Measurements from ENCODE around the gene FRMD4A.

Gene FRMD4A

DNA sequence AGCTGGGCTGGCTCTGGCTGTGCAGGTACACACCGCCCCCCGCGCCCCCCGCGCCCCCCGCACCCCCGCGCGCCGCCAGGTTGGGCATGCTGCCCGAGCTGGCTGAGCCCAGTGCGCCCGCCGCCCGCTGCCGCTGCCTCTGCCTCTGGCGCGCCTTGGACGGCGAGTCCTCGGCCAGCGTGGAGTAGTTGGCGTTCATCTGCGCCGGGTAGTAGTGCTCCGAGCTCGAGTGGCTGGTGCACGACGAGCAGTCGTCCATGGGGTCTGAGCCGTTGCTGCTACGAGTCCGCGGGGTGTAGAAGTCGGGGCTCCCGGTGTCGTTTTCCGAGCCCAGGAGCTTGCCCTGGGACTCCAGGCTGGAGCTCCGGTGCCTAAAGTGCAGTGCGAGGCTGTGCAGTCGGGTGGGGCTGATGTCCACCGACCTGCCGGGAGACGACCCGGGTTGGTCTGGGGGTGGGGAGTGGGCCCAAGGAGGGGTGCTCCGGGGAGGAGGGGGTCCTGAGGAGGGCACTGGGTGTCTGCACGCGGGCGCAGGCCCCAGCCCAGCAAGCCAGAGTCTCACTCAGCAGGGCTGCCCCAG lies 673.5 kb downstream of the FRMD4A start:
- DNase-seq = no peak

DNA sequence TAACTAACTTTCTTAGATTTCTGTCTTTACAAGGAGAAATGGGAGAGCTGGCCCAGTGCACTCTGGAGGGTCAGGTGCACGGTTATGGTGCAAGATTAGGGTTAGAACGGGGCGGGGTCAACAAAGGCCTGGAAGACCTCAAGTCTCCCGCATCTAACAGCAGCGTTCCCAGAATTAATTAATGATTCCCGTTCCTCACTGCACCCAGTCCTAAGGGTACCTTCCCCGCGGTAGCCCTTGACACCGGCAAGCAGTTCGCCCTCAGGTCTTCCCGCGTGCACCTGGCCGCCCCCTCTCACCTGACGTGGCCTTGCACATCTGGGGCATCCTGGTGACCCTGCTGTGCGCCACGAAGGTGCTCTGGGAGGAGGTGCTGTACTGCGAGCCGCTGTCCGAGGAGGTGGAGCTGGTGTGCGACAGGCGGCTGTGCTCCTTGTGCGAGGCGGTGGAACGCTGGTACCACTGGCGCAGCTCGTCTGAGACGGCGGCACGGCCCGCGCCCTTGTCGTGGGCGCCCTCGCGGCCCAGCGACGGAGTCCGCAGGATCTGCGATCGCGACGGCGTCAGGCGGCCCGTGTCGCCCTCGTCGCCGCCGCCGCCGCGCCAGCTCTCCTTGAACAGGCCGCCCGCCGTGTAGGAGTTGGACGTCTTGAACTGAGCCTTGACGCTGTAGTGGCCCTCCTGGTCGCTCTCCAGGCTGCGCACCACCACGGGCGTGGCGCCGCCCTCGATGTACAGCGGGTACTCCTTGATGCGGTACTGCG lies 674.2 kb downstream of the FRMD4A start:
- DNase-seq = no peak

DNA sequence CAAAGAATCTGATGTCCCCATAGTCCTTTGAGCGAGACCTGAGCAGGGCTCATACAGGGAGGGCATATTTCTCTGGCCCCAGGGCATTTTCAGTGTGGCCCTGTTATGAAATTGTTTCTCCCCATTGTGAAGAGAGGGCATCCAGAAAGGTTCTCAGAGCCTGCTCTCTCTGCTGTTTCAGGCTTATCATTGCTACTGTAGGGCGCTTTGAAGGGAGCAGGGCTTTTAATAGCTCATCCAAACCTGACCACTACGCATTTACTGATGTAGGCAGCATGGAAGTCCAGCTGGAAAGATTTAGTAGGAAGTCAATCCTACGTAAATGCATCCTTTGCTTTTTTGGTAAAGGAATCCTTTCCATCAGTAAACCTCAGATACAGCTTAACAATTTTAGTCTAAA lies 675.9 kb downstream of the FRMD4A start:
- no peak for DNase-seq

DNA sequence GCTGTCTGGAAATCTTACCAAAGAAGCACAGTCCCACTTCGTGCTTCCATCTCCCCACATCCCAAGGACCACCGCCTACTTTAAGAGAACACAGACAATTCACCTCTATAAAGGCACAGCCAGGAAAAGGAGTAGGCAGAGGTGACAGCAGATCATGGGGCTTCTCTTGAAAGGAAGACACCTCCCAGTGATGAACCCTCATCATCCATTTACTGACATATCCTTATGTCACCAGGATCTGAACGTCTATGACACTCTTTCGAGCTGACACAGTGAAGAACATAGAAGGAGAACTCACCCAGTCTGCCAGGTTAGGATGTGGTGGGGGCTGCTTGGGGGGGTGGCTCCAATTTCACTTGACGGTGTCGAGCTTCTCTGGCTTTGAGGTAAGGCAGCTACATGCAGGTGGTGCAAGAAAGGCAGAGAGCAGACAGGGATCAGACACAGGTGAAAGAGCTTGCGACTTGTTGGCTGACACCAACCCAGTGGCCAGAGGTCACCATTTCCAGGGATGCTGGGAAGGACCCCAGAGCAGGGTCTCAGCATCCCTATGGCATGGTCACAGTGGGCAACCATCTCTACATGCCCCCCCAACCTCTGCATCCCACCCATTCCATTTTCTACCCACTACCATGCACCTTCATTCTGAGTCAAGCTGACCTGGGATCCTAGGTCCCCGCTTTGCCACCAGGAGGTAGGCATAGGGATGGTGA lies 676.5 kb downstream of the FRMD4A start:
- DNase-seq = no peak

DNA sequence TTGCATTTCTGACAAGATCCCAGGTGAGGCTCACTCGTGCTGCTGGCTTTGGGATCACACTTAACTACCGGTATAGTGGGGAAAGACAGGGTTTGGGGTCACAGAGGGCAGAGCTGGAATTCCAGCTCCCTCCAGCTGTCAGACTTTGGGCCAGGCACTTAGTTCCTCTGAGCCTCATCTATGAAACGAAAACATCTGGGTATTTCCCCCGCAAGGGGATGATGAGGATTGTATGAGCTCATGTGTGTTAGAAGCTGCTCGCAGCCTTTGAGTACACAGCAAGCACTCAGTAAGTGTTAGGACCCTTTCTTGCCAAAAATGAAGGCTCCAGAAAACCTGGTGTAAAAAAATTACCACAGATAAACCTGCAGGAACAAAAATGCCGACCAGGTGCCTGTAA lies 677.9 kb downstream of the FRMD4A start:
- DNase-seq = no peak

DNA sequence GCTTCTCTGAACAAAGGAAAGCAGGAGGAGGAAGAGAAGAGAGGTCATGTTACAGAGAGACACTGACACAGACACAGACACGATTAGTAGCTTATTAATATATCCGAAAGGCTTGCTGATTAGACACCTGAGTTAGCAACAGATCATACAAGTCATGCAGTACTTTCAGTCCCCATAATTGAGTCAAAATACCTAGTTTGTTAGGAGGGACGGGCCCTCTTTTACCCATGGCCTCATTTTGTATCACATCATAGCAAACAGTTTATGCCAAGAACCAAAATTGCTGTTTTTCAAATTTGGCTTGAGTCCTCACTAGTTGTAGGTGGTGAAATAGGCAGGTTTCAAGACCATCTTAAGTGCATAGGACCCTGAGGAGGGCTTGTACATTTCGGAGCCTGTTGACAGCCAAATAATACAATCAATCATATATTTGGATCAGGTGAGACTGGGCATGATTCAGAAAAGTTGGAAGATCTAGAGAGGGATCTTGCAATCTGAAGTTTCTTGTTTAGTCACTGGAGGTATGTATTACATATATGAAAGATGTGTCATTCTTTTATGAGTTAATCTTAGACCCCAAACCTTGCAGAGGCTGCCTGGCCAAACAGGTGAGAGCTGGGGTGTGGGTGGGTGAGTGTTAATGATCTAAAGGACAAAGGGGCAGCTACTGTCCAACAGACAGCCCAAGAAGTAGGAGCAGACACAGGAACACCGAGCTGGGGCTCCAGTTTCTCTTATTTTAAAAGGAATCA lies 678.6 kb downstream of the FRMD4A start:
- no peak for DNase-seq

DNA sequence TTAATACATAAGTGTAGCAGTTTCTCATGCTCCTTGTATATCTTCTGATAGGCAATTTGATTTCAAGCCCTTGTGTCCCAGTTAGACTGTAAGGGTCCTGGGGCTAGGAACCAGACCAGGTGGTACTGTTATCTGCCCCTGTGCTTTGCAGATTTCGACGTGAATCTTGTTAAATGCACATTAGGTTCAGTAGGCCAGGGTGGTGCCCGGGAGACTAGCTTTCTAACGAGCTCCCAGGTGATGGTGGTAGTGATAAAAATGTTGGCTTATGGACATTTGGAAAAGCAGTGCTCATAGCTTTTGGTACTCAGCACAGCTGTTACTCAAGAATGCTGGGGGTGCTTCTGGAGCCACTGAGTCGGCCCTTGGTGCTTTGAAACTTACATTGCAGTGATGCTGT lies 679.8 kb downstream of the FRMD4A start:
- no peak for DNase-seq

DNA sequence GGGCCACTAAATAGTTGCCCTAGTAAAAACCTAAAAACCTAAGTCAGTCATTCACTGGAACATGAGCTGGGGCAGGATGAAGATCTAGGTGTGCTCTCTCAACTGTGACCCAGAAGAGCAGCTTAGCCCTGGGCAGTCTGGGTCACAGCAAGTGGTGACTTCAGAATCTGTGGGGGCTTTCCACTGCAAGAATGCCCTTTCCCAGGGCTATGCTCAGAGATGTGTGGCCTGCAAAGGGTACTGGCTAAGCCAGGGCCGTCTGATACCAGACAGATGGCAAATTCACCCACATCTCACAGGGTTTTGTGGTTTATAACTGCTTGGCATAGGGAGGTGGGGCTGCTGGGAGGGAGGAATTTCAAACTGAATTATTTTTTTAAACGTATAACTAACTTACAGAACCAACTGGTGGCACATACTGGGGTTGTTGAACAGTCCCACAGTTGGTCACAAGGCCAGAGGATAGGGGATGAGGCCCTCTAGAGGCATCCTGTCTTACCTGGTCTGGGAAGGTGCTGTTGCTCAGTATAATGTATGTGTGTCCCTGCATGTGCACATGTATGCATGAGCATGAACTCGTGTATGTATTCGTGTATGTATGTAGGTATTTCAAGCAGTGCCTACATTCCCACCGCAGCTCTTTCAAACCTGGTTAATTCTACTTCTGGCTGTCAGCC lies 680.7 kb downstream of the FRMD4A start:
- DNase-seq = no peak

DNA sequence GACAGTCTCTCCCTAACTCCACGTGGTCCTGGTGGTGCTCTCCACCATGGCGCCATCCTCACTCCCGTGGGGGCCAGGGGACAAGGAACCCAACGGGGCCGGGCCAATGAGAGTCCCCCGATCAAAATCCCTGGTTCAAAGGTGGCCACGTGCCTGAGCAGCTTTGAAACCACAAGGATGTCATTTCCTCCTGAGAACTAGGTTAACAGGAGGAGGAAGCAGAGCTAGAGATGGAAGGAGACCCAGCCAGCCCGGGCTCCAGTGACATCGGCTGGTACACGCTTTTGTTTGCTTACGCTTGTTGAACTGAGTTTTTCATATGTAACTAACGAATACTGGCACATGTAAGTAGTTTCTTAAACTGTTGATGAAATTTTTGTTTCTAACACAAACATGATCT lies 682.3 kb downstream of the FRMD4A start:
- DNase-seq = no peak

DNA sequence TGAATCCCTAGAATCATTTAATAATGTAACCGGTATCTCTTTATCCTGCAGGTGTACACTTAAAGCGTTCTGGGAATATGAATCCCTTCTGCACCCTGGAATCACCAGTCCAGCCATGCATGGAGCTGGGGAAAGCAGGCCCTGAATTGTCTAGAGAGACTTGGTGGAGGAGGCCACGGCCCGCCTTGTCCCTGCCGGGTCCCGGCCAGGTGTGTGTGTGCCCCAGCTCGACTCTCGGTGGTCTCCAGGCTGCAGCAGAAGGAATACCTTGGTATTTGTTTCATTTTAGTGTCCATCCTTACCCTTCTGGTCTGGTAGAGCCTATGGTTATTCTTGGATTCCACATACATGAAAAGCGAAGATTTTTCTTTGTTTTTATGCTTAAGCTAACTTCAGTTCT lies 685.9 kb downstream of the FRMD4A start:
- no peak for DNase-seq

DNA sequence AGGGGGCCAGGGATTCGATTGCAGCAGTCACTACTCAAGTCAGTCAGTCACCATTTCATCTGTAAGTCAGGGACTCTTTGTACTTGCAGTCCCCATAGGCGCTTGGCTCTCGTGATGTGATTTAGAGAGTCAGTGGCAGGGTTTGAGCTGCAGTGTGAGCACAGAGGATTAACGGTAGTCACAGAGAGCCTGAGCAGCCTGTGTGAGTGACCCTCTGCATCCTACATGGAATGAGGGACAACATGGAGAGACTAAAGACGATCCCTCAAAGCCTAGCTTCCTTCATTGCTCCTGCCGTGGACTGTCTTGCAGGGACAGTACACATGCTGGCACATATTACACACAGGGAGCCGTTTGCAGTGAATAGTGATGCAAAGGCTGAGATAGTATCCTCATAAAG lies 687.7 kb downstream of the FRMD4A start:
- DNase-seq = no peak

DNA sequence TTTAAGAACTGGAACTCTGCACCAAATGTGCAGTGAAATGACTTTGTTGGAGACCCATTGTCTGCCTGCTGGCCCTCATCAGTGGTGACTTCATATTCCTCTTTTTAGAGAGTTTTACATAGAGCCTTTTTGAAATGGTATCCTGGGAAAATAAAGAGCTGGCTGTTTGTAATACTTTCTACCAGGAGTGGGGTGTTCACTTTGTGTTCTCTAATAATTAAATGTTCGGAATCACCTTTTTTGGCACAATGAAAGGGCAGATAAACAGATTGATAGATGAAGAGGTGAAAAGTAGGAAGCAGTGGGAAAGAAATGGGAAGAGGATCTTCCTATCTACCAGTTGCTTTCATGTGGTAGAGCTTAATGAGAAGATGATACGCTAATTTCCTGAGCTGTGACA lies 688.4 kb downstream of the FRMD4A start:
- DNase-seq = no peak

DNA sequence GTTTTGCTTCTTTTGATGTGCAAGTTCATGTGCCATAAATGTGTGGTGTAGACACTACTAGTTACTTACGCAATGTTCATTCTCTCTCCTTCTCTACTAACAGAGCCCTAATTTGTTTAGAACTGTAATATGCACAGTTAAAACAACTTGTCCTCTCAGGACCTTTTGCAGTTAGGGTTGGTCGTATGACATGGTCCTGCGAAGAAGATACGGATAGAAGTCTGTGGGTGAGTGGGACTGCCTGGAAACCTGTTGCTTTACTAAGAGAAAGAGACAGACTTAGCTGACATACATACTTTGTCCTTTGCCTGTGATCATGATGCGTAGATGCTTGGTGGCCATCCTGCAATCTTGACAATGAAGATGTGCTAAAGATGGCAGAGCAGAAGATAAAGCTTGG lies 692.8 kb downstream of the FRMD4A start:
- no peak for DNase-seq

DNA sequence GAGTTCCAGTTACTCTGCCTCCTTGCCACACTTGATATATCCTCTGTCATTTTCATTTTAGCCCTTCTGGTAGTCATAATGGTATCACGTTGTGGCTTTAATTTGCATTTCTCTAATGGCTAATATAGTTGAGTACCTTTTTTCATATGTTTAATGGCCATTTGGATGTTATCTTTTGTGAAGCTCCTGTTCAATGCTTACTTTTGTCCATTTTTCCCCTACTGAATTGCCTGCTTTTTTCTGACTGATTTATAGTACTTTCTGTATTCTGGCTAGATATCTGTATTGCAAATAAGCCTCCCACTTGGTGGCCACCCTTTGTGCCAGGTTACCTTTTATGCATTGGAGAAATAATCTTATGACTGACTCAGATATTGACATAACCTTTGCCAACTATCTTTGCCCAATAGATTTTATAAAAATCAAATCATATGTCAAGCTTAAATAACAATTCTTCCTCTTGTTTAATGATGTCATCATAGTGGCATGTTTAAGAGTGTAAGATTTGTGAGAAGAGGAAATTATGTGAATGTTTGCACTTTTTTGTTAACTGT lies 693.3 kb downstream of the FRMD4A start:
- DNase-seq = no peak

DNA sequence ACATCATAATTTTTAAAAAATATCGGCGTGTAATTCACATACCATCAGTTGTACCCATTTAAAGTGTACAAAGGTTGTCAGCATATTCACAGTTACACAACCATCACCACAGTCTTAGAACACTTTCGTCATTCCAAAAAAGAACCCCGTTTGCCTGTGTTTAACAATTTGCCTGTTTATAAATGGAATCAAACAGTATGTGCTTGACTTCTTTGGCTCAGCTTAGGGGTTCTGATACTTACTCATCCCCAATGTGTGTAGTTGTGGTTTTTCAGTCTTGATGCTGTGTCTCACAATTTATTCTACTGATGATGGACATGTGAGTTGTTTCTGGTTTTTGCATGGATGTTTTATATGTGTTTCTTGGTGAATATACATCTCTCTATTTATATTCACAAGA lies 693.9 kb downstream of the FRMD4A start:
- DNase-seq = no peak

DNA sequence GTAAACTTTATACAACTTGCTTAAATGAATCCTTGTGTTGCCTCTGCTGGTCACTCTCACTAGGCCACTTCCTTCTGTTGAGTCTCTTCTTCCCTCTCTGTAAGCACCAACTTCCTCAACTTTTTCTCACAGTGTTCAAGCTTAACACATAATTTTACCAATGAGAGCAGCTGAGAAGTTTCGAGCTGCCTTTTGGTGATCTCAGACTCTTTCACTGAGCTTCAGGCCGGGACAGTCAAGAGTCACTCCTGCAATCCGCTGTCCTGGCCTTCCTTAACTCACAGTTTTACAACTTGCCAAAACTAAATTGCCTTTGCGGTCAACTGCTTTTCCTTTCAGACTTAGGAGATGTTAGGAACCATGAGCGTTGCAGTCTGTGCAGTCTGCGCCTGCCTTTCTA lies 696.5 kb downstream of the FRMD4A start:
- DNase-seq = no peak

DNA sequence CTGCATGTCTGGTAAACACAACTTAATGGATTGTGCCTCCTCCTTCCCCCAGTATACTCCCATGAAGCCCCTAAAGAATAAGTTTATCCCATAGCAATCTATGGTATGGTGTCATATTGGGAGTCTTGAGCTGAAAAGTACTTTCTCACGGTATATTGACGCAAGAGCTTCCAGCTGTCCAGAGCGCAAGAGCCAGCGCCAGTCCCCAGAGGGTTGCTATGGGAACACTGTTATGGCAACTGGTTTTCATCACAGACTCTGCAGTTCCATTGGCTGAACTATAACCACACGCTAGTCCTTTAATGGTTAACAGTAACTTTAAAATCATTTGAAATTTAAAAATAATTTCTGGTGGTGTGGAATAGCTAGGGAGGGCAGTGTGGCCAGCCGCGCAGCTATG lies 697.0 kb downstream of the FRMD4A start:
- DNase-seq = no peak

DNA sequence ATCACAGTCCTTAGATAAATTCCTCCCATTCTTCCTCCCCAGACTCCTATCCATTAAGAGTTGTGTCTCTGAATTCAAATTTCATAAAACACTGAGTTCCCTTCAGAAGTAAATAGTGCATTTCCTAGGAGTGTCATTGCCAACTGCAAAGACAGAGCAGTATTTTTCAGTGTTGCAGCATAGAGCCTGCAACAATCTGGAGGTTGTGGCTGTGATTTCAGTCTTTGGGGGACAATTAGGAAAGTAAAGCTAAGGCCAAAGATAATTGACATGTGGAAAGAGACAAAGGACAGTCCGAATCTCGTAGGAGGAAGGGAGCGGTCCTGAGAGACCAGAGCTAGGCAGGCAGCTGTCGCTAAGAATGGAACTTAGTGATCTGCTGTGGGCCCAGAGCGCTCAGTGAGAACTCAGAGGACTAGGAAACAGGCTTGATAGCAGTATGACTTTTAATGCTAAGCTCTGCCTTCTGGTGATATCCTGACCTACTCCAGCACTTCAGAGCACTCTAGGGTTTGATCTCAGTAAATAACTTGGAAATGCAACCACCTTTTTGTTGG lies 697.8 kb downstream of the FRMD4A start:
- DNase-seq = no peak

DNA sequence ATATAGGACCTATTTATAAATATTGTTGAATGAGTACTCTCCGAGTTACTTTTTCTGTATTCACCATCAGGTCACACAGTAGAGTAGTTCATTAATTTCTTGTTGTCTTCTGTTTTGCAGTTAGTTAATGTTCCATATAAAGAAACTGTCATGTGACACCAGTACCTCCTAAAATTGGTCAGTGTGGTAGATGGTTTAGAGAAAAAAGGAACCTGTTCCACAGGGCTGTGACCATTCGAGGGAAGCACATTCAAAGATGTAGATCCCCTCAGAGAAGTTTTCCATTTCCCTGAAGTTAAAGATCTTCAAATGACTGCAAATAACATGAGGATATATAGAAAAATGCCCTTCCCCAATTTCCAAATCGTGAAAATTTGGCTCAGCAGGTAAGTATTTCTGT lies 698.3 kb downstream of the FRMD4A start:
- no peak for DNase-seq

DNA sequence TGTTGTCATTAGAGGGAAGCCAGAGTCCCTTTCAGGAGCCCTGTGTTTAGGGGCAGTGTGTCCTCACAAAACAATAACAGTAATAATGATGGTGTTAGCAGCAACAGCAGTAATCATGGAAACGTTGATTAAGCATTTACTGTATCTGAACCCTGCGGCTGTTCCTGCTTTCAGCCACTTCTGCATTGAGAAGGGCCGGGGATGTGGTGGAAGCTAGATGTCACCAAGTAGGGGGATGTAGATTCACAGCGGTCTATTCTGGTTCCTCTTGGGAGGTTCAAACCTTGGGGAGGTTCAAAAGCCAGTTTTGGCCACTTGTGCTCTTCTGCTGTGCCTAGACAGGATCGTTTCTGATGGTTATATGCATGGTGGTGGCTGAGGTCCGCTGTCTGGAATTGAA lies 699.1 kb downstream of the FRMD4A start:
- no peak for DNase-seq

DNA sequence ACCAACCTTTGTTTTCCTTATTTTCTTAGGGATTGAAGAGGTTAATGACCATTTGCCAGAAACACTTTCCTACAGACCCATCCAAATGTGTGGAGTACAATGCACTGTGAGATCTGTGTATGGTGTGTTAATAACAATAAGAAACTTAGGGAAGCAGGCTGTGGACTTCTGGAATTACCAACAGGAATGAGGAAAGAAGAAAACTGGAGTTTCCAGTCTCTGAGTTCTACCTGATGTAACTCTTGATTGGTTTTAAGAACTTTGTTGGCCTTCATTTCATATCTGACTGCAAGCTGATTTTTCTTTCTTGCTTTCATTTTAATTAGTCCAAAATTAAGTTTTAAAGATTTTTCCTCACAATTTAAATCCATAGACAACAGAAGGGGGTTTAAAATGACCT lies 700.5 kb downstream of the FRMD4A start:
- DNase-seq = no peak

DNA sequence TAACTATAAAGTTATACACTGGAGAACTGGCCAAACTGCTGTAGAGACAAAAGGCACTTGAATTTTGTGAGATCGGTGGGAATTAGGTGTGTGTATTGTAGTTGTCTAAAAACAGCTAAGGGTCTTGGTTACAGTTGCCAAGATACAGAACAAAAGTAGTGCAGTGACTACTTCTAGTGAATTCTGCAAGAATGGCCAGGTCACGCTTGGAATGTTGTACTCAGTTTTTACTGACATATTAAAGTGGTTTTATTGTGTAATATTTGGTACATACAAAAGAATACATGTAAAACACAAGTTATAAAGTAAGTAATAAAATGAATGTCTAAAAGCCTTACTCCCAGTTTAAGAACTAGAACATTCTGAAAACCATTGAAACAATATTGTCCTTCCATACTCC lies 701.6 kb downstream of the FRMD4A start:
- no peak for DNase-seq

Data from stimulated activated CD4-positive, alpha-beta T cell treated with anti-CD3 and anti-CD28 coated beads, Interleukin-4, amount 100 ng/mL, for 1 hour (primary cell).